HCT116 (cell line): ENCODE measurements around the gene ZNF182. TPM values are rescaled to one million over a fixed set of nuclear protein-coding genes. Genes with fewer than 3 reads are reported as not detected.

Source experiments
- ATAC-seq: fragments of 200-7000 bp; cut with Tn5 transposase; 2 replicates; pipeline ENCODE4 v1.9.1; 2020; ENCODE audit warnings: mild to moderate bottlenecking, moderate library complexity
- BruUV-seq: library from RNA; stranded (reverse); fragments of 400-500 nt; replicated peaks from 2 replicates; lab custom pipeline; 2021; lab: Mats Ljungman, UMichigan
- CTCF ChIA-PET: fragments of 300-600 bp; sonication (Branson Sonifier 250); formaldehyde crosslinking; loops from one replicate; lab custom pipeline; 2021; ENCODE audit warnings: antibody characterized with exemption; lab: Charles Lee
- POLR2A ChIA-PET: fragments of 300-600, 350-600 bp; sonication (Branson Sonifier 250); formaldehyde crosslinking; loops from one replicate; lab custom pipeline; 2021; ENCODE audit warnings: antibody characterized with exemption; lab: Charles Lee
- RAD21 ChIA-PET, 2 experiments: fragments of 300-600 bp; sonication (Branson Sonifier 250); formaldehyde crosslinking; loops; one replicate each; lab custom pipeline; 2023; ENCODE audit warnings: low total read pairs in 2 of 2; ENCODE audit not compliant: uncharacterized antibody in 2 of 2, unreplicated experiment in 2 of 2, low non-redundant PET in 1 of 2; lab: Charles Lee
- DNase-seq: peaks from one replicate; pipeline ENCODE4 v3.0.0-alpha.2; 2010; ENCODE audit warnings: low read depth, low spot score
- H2AFZ ChIP-seq: fragments of 200-600 bp; shearing (Covaris generic), sonication (generic); 2 replicates; pipeline ENCODE4 v1.6.1; 2017; ENCODE audit warnings: low read depth, mixed run types, mixed read lengths, antibody characterized with exemption, low read length; ENCODE audit not compliant: poor library complexity, severe bottlenecking
- H3K27ac ChIP-seq: 2 replicates; pipeline ENCODE4 v1.5.1; 2012; ENCODE audit warnings: low read depth, low read length
- H3K27me3 ChIP-seq: fragments of 200-600 bp; sonication (generic); 2 replicates; pipeline ENCODE4 v1.6.1; 2016; ENCODE audit warnings: mixed run types, low read length, mixed read lengths; ENCODE audit not compliant: insufficient read depth
- H3K36me3 ChIP-seq, 2 experiments: fragments of 200-500 bp in 1 of 2; fragments of 200-600 bp in 1 of 2; sonication (Bioruptor generic) in 1 of 2; sonication (generic) in 1 of 2; 2 replicates each; pipeline versions ENCODE4 v1.5.1 to v1.6.1; 2014 to 2016; ENCODE audit warnings: low read length in 2 of 2, inconsistent platforms in 1 of 2, mixed read lengths in 1 of 2, mixed run types in 1 of 2; ENCODE audit not compliant: insufficient read depth in 2 of 2, control insufficient read depth in 1 of 2
- H3K4me1 ChIP-seq, 2 experiments: fragments of 200-600 bp in 1 of 2; sonication (generic) in 1 of 2; 2 replicates each; pipeline versions ENCODE4 v1.5.1 to v1.6.1; 2012 to 2017; ENCODE audit warnings: low read length in 2 of 2, inconsistent platforms in 1 of 2, mild to moderate bottlenecking in 1 of 2, mixed read lengths in 1 of 2, mixed run types in 1 of 2, moderate library complexity in 1 of 2; ENCODE audit not compliant: insufficient read depth in 2 of 2, control insufficient read depth in 1 of 2
- H3K4me2 ChIP-seq: fragments of 200-600 bp; sonication (generic); 2 replicates; pipeline ENCODE4 v1.6.1; 2017; ENCODE audit warnings: mixed run types, low read length, mixed read lengths
- H3K4me3 ChIP-seq, 2 experiments: fragments of 200-600 bp in 1 of 2; sonication (generic) in 1 of 2; replicated peaks in 1 of 2; 2 replicates each; pipeline ENCODE4 v1.5.1; 2011 to 2016; ENCODE audit warnings: low read length in 2 of 2, control low read depth in 1 of 2, low read depth in 1 of 2, mild to moderate bottlenecking in 1 of 2, mixed read lengths in 1 of 2, mixed run types in 1 of 2
- H3K79me2 ChIP-seq: fragments of 200-600 bp; sonication (generic); 2 replicates; pipeline ENCODE4 v1.6.1; 2017; ENCODE audit warnings: mild to moderate bottlenecking, mixed run types, low read length, moderate library complexity, mixed read lengths; ENCODE audit not compliant: insufficient read depth
- H3K9ac ChIP-seq: fragments of 200-600 bp; sonication (generic); 2 replicates; pipeline ENCODE4 v1.6.1; 2016; ENCODE audit warnings: low read length, mixed read lengths
- H3K9me2 ChIP-seq: fragments of 200-600 bp; sonication (generic), shearing (Covaris generic); 2 replicates; pipeline ENCODE4 v1.6.1; 2017; ENCODE audit warnings: mixed run types, mild to moderate bottlenecking, moderate library complexity; ENCODE audit not compliant: insufficient read depth
- H3K9me3 ChIP-seq, 2 experiments: fragments of 200-500 bp in 1 of 2; fragments of 200-600 bp in 1 of 2; sonication (Bioruptor generic) in 1 of 2; sonication (generic) in 1 of 2; 2 replicates each; pipeline ENCODE4 v1.6.1; 2014 to 2017; ENCODE audit warnings: low read length in 2 of 2, mixed read lengths in 2 of 2, inconsistent platforms in 1 of 2, low read depth in 1 of 2, mild to moderate bottlenecking in 1 of 2, mixed run types in 1 of 2, moderate library complexity in 1 of 2; ENCODE audit not compliant: control insufficient read depth in 1 of 2, insufficient read depth in 1 of 2
- H4K20me1 ChIP-seq: fragments of 200-600 bp; sonication (generic), shearing (Covaris generic); 2 replicates; pipeline ENCODE4 v1.6.1; 2017; ENCODE audit warnings: mixed run types, mild to moderate bottlenecking, moderate library complexity; ENCODE audit not compliant: insufficient read depth
- CBX3 ChIP-seq: IDR thresholded peaks from 2 replicates; pipeline ENCODE4 v1.6.1; 2012; ENCODE audit warnings: low read depth
- CTCF ChIP-seq, 3 experiments: fragments of 200-600 bp in 1 of 3; sonication (generic) in 1 of 3; IDR thresholded peaks in 2 of 3; conservative IDR thresholded peaks in 1 of 3; 2 replicates each; pipeline ENCODE4 v1.5.1; 2012 to 2017; ENCODE audit warnings: low read depth in 2 of 3, low read length in 2 of 3, antibody characterized with exemption in 1 of 3, borderline replicate concordance in 1 of 3, control low read depth in 1 of 3, mild to moderate bottlenecking in 1 of 3, mixed read lengths in 1 of 3, mixed run types in 1 of 3, moderate library complexity in 1 of 3; ENCODE audit not compliant: insufficient read depth in 1 of 3
- EGR1 ChIP-seq: IDR thresholded peaks from 2 replicates; pipeline ENCODE4 v1.6.1; 2012; ENCODE audit warnings: low read depth
- POLR2A ChIP-seq: IDR thresholded peaks from 2 replicates; pipeline ENCODE4 v1.7.0; 2011; ENCODE audit warnings: borderline replicate concordance; ENCODE audit not compliant: insufficient read depth, insufficient read length; ENCODE audit errors: extremely low read depth
- RAD21 ChIP-seq: IDR thresholded peaks from 2 replicates; pipeline ENCODE4 v1.6.1; 2012; ENCODE audit warnings: low read depth, mild to moderate bottlenecking
- SIN3A ChIP-seq: IDR thresholded peaks from 2 replicates; pipeline ENCODE4 v1.6.1; 2012; ENCODE audit warnings: low read depth
- SP1 ChIP-seq: IDR thresholded peaks from 2 replicates; pipeline ENCODE4 v1.6.1; 2012; ENCODE audit warnings: low read depth
- intact Hi-C: fragments of 100-400 bp; cut with micrococcal nuclease; formaldehyde crosslinking; loops from 2 replicates; pipeline ENCODE4 v1.10.0; 2022
- total RNA-seq: library from RNA; stranded (reverse); gene quantifications from one replicate; pipeline ENCODE4 v1.2.1, GENCODE V29; 2021; ENCODE audit not compliant: unreplicated experiment
- TF ChIP-seq, protein P1 (sequence below): IDR thresholded peaks from 2 replicates; pipeline ENCODE4 v1.6.1; 2012; ENCODE audit warnings: low read depth

The ZNF182 gene
- total RNA-seq, 1 experiment from 2014 or later: 5.1 TPM

DNA sequence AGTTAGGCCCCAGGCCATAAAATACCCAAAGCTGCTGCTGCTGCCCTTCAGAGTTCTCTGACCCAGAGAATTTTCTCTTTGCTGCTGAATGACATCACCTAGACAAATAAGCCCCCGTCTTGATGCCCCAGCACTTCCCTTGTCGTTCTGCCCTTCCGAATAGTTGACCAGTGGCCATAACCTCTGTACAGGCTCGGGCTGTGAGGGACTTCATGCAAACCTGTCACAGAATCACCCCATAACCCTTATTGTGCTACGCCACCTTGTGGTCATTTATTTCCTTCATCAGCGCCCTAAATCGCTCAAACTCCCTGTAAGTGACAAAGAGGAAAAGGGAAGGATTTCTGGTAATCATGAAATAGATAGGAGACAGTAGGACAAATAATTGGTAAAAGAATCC, 21.8 kb upstream of the ZNF182 start:
- no peaks in the 10 kb centered on the region for H3K36me3 ChIP-seq
- no peaks in the 10 kb centered on the region for H4K20me1 ChIP-seq
- ChIA-PET POLR2A (no interaction called here), CTCF (no interaction called here), RAD21 (no interaction called here)
- no peaks in the 10 kb centered on the region for H3K4me1 ChIP-seq
- BruUV-seq: no TSS peak
- H3K4me3 ChIP-seq: no peak overlapping the region
- no peak overlapping the region for H3K9ac ChIP-seq
- peak overlapping the region; percentile 25 for H3K4me2 ChIP-seq
- DNase-seq: peak; percentile 64
- intact Hi-C loops: loop anchor here (1.0 to 5.0 kb wide), 5 partner anchors 171 to 833 kb away; partner anchors contain the start of genes ARAF and UBA1
- ATAC-seq: peak; percentile 77
- no peaks in the 10 kb centered on the region for H3K9me2 ChIP-seq
- TF ChIP-seq CTCF (IDR thresholded peaks at IDR 0.05 in 2 of 3, conservative IDR thresholded peaks at IDR 0.05 in 1 of 3; ENCODE audit: borderline replicate concordance in 1 of 3, insufficient read depth in 1 of 3, low read depth in 2 of 3, low read length in 2 of 3) (peak; percentile 43 to 65 (median 64); a peak in 5 of 6 replicates), POLR2A (no peak), EGR1 (no peak), SIN3A (no peak), RAD21 (peak; percentile 78), CBX3 (no peak), SP1 (no peak)
- TF ChIP-seq, protein P1, sequence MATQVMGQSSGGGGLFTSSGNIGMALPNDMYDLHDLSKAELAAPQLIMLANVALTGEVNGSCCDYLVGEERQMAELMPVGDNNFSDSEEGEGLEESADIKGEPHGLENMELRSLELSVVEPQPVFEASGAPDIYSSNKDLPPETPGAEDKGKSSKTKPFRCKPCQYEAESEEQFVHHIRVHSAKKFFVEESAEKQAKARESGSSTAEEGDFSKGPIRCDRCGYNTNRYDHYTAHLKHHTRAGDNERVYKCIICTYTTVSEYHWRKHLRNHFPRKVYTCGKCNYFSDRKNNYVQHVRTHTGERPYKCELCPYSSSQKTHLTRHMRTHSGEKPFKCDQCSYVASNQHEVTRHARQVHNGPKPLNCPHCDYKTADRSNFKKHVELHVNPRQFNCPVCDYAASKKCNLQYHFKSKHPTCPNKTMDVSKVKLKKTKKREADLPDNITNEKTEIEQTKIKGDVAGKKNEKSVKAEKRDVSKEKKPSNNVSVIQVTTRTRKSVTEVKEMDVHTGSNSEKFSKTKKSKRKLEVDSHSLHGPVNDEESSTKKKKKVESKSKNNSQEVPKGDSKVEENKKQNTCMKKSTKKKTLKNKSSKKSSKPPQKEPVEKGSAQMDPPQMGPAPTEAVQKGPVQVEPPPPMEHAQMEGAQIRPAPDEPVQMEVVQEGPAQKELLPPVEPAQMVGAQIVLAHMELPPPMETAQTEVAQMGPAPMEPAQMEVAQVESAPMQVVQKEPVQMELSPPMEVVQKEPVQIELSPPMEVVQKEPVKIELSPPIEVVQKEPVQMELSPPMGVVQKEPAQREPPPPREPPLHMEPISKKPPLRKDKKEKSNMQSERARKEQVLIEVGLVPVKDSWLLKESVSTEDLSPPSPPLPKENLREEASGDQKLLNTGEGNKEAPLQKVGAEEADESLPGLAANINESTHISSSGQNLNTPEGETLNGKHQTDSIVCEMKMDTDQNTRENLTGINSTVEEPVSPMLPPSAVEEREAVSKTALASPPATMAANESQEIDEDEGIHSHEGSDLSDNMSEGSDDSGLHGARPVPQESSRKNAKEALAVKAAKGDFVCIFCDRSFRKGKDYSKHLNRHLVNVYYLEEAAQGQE: no peak
- H3K27ac ChIP-seq: no peak overlapping the region
- H3K9me3 ChIP-seq: no peaks in the 10 kb centered on the region
- peak overlapping the region; percentile 76 for H2AFZ ChIP-seq
- H3K27me3 ChIP-seq: no peaks in the 10 kb centered on the region
- no peaks in the 10 kb centered on the region for H3K79me2 ChIP-seq
